HUES6 (cell line): ENCODE results near the gene ESPN.

ENCODE experiments used
- H3K27ac ChIP-seq: 2 replicates; pipeline ENCODE4 v1.7.0; 2013; ENCODE audit warnings: low read depth, mild to moderate bottlenecking, low read length, inconsistent platforms
- H3K27me3 ChIP-seq: 2 replicates; pipeline ENCODE4 v1.6.1; 2013; ENCODE audit warnings: low read length; ENCODE audit not compliant: control insufficient read depth, insufficient read depth
- H3K36me3 ChIP-seq: 2 replicates; pipeline ENCODE4 v1.6.1; 2013; ENCODE audit warnings: low read length; ENCODE audit not compliant: control insufficient read depth, insufficient read depth
- H3K4me1 ChIP-seq: 2 replicates; pipeline ENCODE4 v1.6.1; 2013; ENCODE audit warnings: low read length; ENCODE audit not compliant: control insufficient read depth, insufficient read depth
- H3K4me3 ChIP-seq: 2 replicates; pipeline ENCODE4 v1.5.1; 2013; ENCODE audit warnings: low read depth, low read length
- H3K9ac ChIP-seq: one replicate; pipeline ENCODE4 v1.6.1; 2013; ENCODE audit warnings: mild to moderate bottlenecking, low read length
- H3K9me3 ChIP-seq: 2 replicates; pipeline ENCODE4 v1.6.1; 2013; ENCODE audit warnings: low read depth, low read length; ENCODE audit not compliant: control insufficient read depth, insufficient read depth

The ESPN gene

GRCh38 chr1:6410248-6410893 lies 14.2 kb upstream of the ESPN start:
- peaks cover 33% of the 10 kb centered on the region for H3K27me3 ChIP-seq
- no peak overlapping the region for H3K27ac ChIP-seq
- H3K36me3 ChIP-seq, result no peaks in the 10 kb centered on the region
- H3K9ac ChIP-seq, result no peak overlapping the region
- peaks cover 13% of the 10 kb centered on the region for H3K4me1 ChIP-seq
- H3K9me3 ChIP-seq, result no peaks in the 10 kb centered on the region
- H3K4me3 ChIP-seq, result no peak overlapping the region

GRCh38 chr1:6412896-6413295 lies 11.7 kb upstream of the ESPN start:
- H3K27me3 ChIP-seq, result peaks cover 56% of the 10 kb centered on the region
- no peaks in the 10 kb centered on the region for H3K36me3 ChIP-seq
- H3K4me3 ChIP-seq, result no peak overlapping the region
- H3K27ac ChIP-seq, result no peak overlapping the region
- H3K4me1 ChIP-seq, result peaks cover 22% of the 10 kb centered on the region
- no peak overlapping the region for H3K9ac ChIP-seq
- H3K9me3 ChIP-seq, result no peaks in the 10 kb centered on the region

- Histone ChIP-seq H3K9ac (peak overlapping the region; percentile 63), H3K9me3 (no peaks in the 10 kb centered on the region), H3K27me3 (peaks cover 71% of the 10 kb centered on the region), H3K36me3 (no peaks in the 10 kb centered on the region), H3K27ac (no peak overlapping the region), H3K4me3 (peak overlapping the region; percentile 20; the same call in 1 of the 2 replicates), H3K4me1 (peaks cover 22% of the 10 kb centered on the region)
Observed at GRCh38 chr1:6414443-6414844, 10.1 kb upstream of the ESPN start.

DNA sequence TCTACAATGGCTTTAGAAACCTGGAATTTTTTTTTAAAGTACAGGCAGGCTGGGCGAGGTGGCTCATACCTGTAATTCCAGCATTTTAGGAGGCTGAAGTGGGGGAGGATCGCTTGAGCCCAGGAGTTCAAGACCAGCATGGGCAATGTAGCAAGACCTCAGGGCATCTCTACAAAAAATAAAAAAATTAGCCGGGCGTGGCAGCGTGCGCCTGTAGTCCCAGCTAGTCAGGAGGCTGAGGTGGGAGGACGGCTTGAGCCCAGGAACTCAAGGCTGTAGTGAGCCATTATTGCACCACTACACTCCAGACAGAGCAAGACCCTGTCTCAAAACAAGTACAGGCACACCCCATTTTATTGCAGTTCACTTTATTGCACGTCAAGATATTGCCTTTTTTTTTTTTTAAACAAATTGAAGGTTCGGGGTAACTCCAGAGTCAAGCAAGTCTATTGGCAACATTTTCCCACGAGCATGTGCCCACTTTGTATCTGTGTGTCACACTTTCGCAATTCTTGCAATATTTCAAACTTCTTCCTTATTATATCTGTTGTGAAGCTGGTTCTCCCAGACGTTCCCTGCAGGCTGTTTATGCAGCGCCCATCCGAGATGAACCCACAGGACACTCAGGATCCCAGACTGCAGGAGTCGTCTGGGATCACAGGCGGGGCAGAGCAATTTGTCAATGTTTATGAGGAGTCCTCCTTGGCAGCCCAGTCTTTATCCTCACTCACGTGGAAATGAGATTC lies 9.5 kb upstream of the ESPN start:
- Histone ChIP-seq H3K36me3 (no peaks in the 10 kb centered on the region), H3K27ac (no peak overlapping the region), H3K27me3 (peaks cover 77% of the 10 kb centered on the region), H3K9me3 (no peaks in the 10 kb centered on the region), H3K4me1 (peaks cover 24% of the 10 kb centered on the region), H3K9ac (peak overlapping the region; percentile 63), H3K4me3 (peak overlapping the region; percentile 20; the same call in 1 of the 2 replicates)

GRCh38 chr1:6416295-6416656 lies 8.3 kb upstream of the ESPN start:
- peaks cover 88% of the 10 kb centered on the region for H3K27me3 ChIP-seq
- no peak overlapping the region for H3K27ac ChIP-seq
- no peak overlapping the region for H3K4me3 ChIP-seq
- H3K4me1 ChIP-seq, result peaks cover 30% of the 10 kb centered on the region
- no peaks in the 10 kb centered on the region for H3K9me3 ChIP-seq
- no peak overlapping the region for H3K9ac ChIP-seq
- H3K36me3 ChIP-seq, result no peaks in the 10 kb centered on the region

- Histone ChIP-seq H3K9me3 (no peaks in the 10 kb centered on the region), H3K4me3 (no peak overlapping the region), H3K27ac (no peak overlapping the region), H3K27me3 (peaks cover 91% of the 10 kb centered on the region), H3K4me1 (peaks cover 30% of the 10 kb centered on the region), H3K9ac (no peak overlapping the region), H3K36me3 (no peaks in the 10 kb centered on the region)
Observed at GRCh38 chr1:6416906-6417305, 7.7 kb upstream of the ESPN start.

DNA sequence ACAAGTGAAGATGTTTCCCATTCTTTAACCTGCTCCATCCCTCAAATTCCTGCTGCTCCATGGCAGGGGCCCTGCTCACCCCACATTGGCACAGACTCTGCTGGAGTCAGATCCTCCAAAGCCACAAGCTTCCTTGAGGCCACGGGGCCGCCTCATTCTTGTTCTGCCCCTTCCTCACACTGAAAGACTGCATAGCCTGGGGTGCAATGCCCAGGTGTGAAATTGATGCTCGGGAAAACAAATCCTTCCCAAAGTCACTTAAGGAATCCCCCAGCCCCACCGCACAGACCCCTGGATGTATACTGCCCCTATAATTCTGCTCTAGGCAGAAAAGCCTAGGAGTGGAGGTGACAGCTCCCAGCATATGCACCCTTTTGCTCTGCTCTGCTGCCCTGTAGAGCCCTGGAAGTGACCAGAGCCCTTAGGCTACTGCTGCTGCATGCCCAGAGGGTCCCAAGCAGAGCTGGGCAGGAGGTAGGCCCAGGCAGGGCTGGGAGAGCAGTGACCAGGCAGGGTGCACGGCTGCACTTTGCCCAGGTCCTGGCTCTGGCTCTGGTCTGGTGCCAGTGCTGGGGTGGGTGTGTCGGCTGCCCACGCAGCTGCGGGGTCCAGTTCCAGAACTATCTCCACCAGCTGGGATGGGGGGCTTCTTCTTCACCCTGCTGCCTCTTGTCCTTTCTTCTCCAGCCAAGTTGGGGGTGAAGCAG lies 6.5 kb upstream of the ESPN start:
- Histone ChIP-seq H3K36me3 (no peaks in the 10 kb centered on the region), H3K9me3 (no peaks in the 10 kb centered on the region), H3K27ac (no peak overlapping the region), H3K27me3 (peaks cover 98% of the 10 kb centered on the region), H3K4me3 (no peak overlapping the region), H3K4me1 (peaks cover 30% of the 10 kb centered on the region), H3K9ac (no peak overlapping the region)

DNA sequence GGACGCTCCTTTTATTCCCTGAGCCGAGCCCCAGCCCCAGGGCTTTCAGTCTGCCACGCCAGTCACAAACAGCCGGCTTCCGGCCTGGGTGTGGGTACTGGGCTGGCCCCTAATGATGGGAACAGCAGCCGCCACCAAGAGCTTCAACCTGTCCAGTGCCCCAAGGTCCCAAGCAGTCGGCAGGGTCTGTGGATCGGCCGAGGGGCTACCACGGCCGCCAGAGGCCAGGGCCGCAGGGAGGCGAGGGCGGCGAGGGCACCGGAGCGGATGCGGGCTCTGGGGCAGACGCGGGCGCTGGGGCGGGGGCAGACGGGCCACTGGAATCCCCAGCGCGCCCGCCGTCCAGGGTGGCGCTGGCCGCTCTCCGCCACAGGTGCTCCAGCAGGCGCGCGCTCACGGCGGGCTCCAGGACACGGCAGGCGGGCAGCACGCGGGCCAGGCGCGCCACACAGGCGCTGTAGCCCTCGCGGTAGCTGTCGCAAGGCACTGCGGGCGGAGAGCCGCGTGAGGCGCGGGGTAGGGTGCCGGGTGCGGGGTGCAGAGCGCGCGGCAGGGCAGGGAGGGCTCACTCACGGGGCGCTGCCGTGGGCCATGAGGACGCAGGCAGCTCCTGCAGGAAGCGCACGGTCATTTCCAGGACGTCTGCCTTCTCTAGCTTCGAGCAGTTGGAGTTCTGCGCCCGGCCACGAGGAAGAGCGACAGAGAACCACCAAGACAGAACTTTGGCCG lies 5.7 kb upstream of the ESPN start:
- Histone ChIP-seq H3K36me3 (no peaks in the 10 kb centered on the region), H3K27me3 (peaks cover 98% of the 10 kb centered on the region), H3K4me1 (peaks cover 30% of the 10 kb centered on the region), H3K4me3 (peak overlapping the region; percentile 54), H3K9me3 (no peaks in the 10 kb centered on the region), H3K27ac (no peak overlapping the region), H3K9ac (no peak overlapping the region)

DNA sequence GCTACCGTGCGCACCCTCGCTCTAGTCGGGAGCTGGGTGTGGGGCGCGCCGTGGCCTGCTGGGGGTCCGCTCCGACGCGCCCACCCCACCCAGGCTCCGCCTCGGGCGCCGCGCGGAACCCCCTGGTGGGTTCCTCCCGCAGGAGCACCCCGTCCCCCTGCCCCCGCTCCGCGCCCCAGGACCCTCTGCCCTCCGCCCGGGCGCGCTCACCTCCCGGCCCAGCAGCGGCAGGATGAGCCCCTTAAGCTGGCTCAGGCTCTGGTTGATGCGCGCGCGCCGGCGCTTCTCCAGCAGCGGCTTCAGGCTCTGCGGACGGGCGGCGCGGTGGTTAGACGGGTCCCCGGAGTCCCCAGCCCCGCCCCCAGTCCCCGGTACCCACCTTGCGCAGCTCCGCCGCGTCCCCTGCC lies 5.2 kb upstream of the ESPN start:
- peak overlapping the region; percentile 54 for H3K4me3 ChIP-seq
- H3K9me3 ChIP-seq, result no peaks in the 10 kb centered on the region
- H3K36me3 ChIP-seq, result no peaks in the 10 kb centered on the region
- H3K9ac ChIP-seq, result no peak overlapping the region
- H3K27me3 ChIP-seq, result peaks cover 99% of the 10 kb centered on the region
- no peak overlapping the region for H3K27ac ChIP-seq
- H3K4me1 ChIP-seq, result peaks cover 27% of the 10 kb centered on the region

DNA sequence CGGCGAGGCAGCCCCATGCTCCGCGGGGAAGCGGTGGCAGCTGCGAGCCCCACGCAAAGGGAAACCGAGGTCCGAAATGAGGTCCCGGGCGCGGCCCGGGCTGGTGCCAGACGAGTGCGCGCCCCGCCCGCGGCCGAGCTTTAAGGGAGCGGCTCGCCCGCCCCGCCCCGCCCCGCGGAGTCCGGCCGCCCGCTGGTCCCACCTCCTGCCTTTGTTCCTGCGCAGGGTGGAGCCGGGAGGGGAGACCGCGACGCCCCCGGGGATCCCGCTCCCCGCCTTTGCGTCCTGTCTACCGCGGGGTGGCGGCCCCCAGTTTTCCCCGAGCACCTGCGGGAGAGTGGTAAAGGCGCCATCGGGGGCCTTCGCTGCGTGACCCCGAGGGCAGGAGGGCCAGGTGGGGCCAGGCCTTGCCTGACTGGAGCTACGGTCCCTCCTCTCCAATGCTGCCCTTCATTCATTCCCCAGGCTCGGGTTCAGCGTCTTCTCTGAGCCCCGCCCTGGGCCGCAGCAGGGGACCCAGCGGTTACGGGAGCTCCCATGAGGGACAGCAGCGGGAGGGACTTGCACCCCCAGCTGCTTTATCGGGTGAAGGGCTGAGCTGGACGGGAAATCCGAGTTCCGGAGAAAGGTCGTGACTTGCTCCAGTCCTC lies 4.6 kb upstream of the ESPN start, which contains the start of gene HES2:
Gene HES2, minus strand, starts transcription at position 116 of the 650 bp plus-strand sequence. Its CDS starts 99 bp downstream, at position 17.
- peaks cover 99% of the 10 kb centered on the region for H3K27me3 ChIP-seq
- no peaks in the 10 kb centered on the region for H3K9me3 ChIP-seq
- no peak within 1 kb of the TSS for H3K9ac ChIP-seq
- H3K4me1 ChIP-seq, result peaks cover 21% of the 10 kb centered on the region
- H3K36me3 ChIP-seq, result no peaks in the 10 kb centered on the region
- peak within 1 kb of the TSS; percentile 54 for H3K4me3 ChIP-seq
- H3K27ac ChIP-seq, result no peak within 1 kb of the TSS
